A673 (cell line): ENCODE measurements around the gene CPM. TPM values are rescaled to one million over a fixed set of nuclear protein-coding genes. Genes with fewer than 3 reads are reported as not detected.

ENCODE experiments used
- BruUV-seq: library from RNA; stranded (reverse); fragments of 400-500 nt; replicated peaks from 2 replicates; lab custom pipeline; 2021; lab: Mats Ljungman, UMichigan
- CTCF ChIA-PET: fragments of 300-600 bp; sonication (Branson Sonifier 250); formaldehyde crosslinking; loops from one replicate; lab custom pipeline; 2022; ENCODE audit warnings: antibody characterized with exemption; lab: Charles Lee
- POLR2A ChIA-PET: fragments of 300-600 bp; sonication (Branson Sonifier 250); formaldehyde crosslinking; loops from one replicate; lab custom pipeline; 2022; ENCODE audit warnings: antibody characterized with exemption; ENCODE audit not compliant: low non-redundant PET; lab: Charles Lee
- DNase-seq: peaks from one replicate; pipeline ENCODE4 v3.0.0-alpha.2; 2015; ENCODE audit warnings: low spot score
- H3K27ac ChIP-seq: fragments of 200-600 bp; sonication (generic); 2 replicates; pipeline ENCODE4 v1.5.1; 2016; ENCODE audit warnings: mixed run types, low read depth, mild to moderate bottlenecking, mixed read lengths, antibody characterized with exemption, low read length; ENCODE audit not compliant: poor library complexity, severe bottlenecking
- H3K27me3 ChIP-seq: fragments of 200-600 bp; sonication (generic); replicated peaks from 2 replicates; pipeline ENCODE4 v1.6.1; 2017; ENCODE audit warnings: mixed run types, low read depth, mild to moderate bottlenecking, mixed read lengths, antibody characterized with exemption, low read length; ENCODE audit not compliant: insufficient read depth, poor library complexity
- H3K36me3 ChIP-seq: fragments of 200-600 bp; sonication (generic); 2 replicates; pipeline ENCODE4 v1.6.1; 2016; ENCODE audit warnings: mixed run types, mild to moderate bottlenecking, mixed read lengths, antibody characterized with exemption, low read length; ENCODE audit not compliant: insufficient read depth, poor library complexity, severe bottlenecking
- H3K4me1 ChIP-seq: fragments of 200-600 bp; sonication (generic); 2 replicates; pipeline ENCODE4 v1.6.1; 2017; ENCODE audit warnings: mixed run types, mild to moderate bottlenecking, mixed read lengths, antibody characterized with exemption, low read length; ENCODE audit not compliant: insufficient read depth, poor library complexity, severe bottlenecking
- H3K4me3 ChIP-seq: fragments of 200-600 bp; sonication (generic); 2 replicates; pipeline ENCODE4 v1.5.1; 2016; ENCODE audit warnings: low read depth, mixed run types, mild to moderate bottlenecking, mixed read lengths, low read length; ENCODE audit not compliant: poor library complexity, severe bottlenecking
- H3K9me3 ChIP-seq: fragments of 200-600 bp; sonication (generic); 2 replicates; pipeline ENCODE4 v1.6.1; 2016; ENCODE audit warnings: mixed run types, low read depth, mild to moderate bottlenecking, mixed read lengths, antibody characterized with exemption, low read length; ENCODE audit not compliant: poor library complexity, severe bottlenecking
- CTCF ChIP-seq: fragments of 300-800, 200-600 bp; sonication (generic); conservative IDR thresholded peaks from 2 replicates; pipeline ENCODE4 v1.5.1; 2017; ENCODE audit warnings: low read depth, mild to moderate bottlenecking, antibody characterized with exemption, low read length, moderate library complexity, mixed read lengths
- EZH2 ChIP-seq: fragments of 200-600 bp; sonication (generic); IDR thresholded peaks from 2 replicates; pipeline ENCODE4 v1.6.1; 2017; ENCODE audit warnings: borderline replicate concordance, low read depth, mild to moderate bottlenecking, mixed read lengths, antibody characterized with exemption, low read length; ENCODE audit not compliant: poor library complexity, severe bottlenecking
- intact Hi-C: fragments of 100-400 bp; cut with micrococcal nuclease; formaldehyde crosslinking; loops from one replicate; pipeline ENCODE4 v1.10.0; 2022; ENCODE audit not compliant: unreplicated experiment
- total RNA-seq: library from RNA; stranded (reverse); gene quantifications from 2 replicates; pipeline ENCODE4 v1.2.3, GENCODE V29; 2021

CPM gene
- total RNA-seq, 1 experiment from 2014 or later = 0.84 TPM

GRCh38 chr12:68910128-68910527 lies 22.8 kb downstream of the CPM start:
- Histone ChIP-seq H3K9me3 (no peaks in the 10 kb centered on the region), H3K4me1 (no peaks in the 10 kb centered on the region), H3K36me3 (no peaks in the 10 kb centered on the region), H3K4me3 (no peak overlapping the region), H3K27ac (no peak overlapping the region), H3K27me3 (no peaks in the 10 kb centered on the region)
- TF ChIP-seq EZH2 = no peak
- CTCF ChIA-PET = no interaction called here
- BruUV-seq = no TSS peak
- POLR2A ChIA-PET = no interaction called here
- intact Hi-C loops = no loop called here
- no peak for DNase-seq

DNA sequence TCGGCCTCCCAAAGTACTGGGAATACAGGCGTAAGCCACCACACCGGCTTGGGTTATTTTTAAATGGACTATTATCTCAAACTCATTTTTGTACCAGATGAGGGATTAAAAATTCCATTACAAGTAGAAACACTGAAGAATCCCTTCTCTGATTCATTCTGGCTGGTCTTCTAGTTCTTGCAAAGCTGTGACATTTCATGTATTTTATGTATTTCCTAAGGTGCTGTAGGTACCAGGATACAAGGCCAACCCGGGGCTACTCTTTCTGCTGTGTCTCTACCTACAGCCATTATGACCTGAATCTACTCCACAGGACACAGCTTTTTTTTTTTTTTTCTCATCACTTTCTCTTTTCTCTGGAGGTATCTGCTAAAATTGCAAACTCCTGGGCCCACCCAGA lies 24.9 kb downstream of the CPM start:
- Histone ChIP-seq H3K4me1 (no peaks in the 10 kb centered on the region), H3K9me3 (no peaks in the 10 kb centered on the region), H3K27me3 (no peaks in the 10 kb centered on the region), H3K4me3 (no peak overlapping the region), H3K36me3 (no peaks in the 10 kb centered on the region), H3K27ac (no peak overlapping the region)
- BruUV-seq = no TSS peak
- intact Hi-C loops = no loop called here
- ChIA-PET CTCF (no interaction called here), POLR2A (no interaction called here)
- no peak for TF ChIP-seq EZH2
- no peak for TF ChIP-seq CTCF
- no peak for DNase-seq

GRCh38 chr12:68905733-68906132 lies 27.2 kb downstream of the CPM start:
- no TSS peak for BruUV-seq
- H3K9me3 ChIP-seq = no peaks in the 10 kb centered on the region
- no peaks in the 10 kb centered on the region for H3K27me3 ChIP-seq
- H3K36me3 ChIP-seq = no peaks in the 10 kb centered on the region
- H3K4me1 ChIP-seq = no peaks in the 10 kb centered on the region
- ChIA-PET POLR2A (no interaction called here), CTCF (no interaction called here)
- no peak overlapping the region for H3K27ac ChIP-seq
- intact Hi-C loops = no loop called here
- DNase-seq = no peak
- no peak for TF ChIP-seq CTCF
- TF ChIP-seq EZH2 = no peak
- H3K4me3 ChIP-seq = no peak overlapping the region

DNA sequence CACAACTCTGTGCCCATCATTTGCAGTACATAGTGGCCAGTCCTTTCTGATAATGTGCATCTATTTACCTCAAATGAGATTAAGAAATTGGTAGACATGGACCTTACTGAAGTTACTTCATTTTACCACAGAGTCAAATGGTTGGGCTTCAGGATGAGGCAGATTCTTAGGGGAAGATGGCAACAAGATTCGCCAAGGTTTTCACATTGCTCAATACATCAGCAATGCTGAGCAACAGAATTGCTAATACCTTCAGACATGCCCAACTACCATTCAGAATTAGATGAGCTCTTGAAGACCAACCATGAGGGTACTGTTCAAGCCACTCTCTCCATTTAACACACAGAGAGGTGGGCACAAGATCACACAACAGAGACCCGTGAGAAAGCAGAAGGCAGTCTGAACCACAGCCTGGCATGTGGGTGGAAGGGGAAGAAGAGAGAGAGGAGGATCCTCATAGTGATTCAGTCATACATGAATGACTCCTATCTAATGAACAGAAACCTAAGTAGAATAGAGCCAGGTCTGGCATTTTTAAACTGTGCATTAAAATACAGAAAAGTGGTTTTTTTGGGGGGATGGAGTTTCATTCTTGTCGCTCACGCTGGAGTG lies 28.5 kb downstream of the CPM start:
- Histone ChIP-seq H3K4me1 (no peaks in the 10 kb centered on the region), H3K27me3 (no peaks in the 10 kb centered on the region), H3K27ac (no peak overlapping the region), H3K36me3 (no peaks in the 10 kb centered on the region), H3K9me3 (no peaks in the 10 kb centered on the region), H3K4me3 (no peak overlapping the region)
- ChIA-PET CTCF (no interaction called here), POLR2A (no interaction called here)
- intact Hi-C loops = no loop called here
- TF ChIP-seq CTCF (no peak), EZH2 (no peak)
- no peak for DNase-seq
- BruUV-seq = no TSS peak
